Panc1 (cell line): ENCODE data around the gene SALL3.

Source experiments
- CTCF ChIP-seq: fragments of 450-650 bp; IDR thresholded peaks from 2 replicates; pipeline ENCODE4 v1.5.1; 2017; ENCODE audit warnings: mild to moderate bottlenecking
- POLR2AphosphoS5 ChIP-seq: IDR thresholded peaks from 2 replicates; pipeline ENCODE4 v1.6.1; 2012; ENCODE audit warnings: mild to moderate bottlenecking, low read depth, low read length, moderate library complexity
- SIN3A ChIP-seq: IDR thresholded peaks from 2 replicates; pipeline ENCODE4 v1.6.1; 2012; ENCODE audit warnings: low read depth, mild to moderate bottlenecking, low read length, moderate library complexity, borderline replicate concordance; ENCODE audit not compliant: insufficient read depth
- TCF7L2 ChIP-seq: IDR thresholded peaks from 2 replicates; pipeline ENCODE4 v1.6.1; 2011; ENCODE audit warnings: mild to moderate bottlenecking, low read depth, low read length, inconsistent platforms

- TF ChIP-seq CTCF (no peak), TCF7L2 (no peak), POLR2AphosphoS5 (no peak), SIN3A (no peak)
These were observed 34.0 kb upstream of the SALL3 start for GRCh38 chr18:78945628-78946027.
